Skeletal muscle tissue (tissue), 4 donors: ENCODE results near the gene PLD2. TPM values are rescaled to one million over a fixed set of nuclear protein-coding genes. Genes with fewer than 3 reads are reported as not detected.
A peak's percentile ranks its signal among the peaks of the same experiment; 100 is the strongest.

Experiments
- H3K27ac ChIP-seq: one replicate; pipeline ENCODE4 v1.7.0; 2013; ENCODE audit warnings: mild to moderate bottlenecking, low read depth, low read length, inconsistent platforms
- H3K27me3 ChIP-seq, 3 donors: one replicate each; pipeline ENCODE4 v1.7.0; 2013; ENCODE audit warnings: low read length in 3 of 3; ENCODE audit not compliant: control insufficient read depth in 3 of 3, insufficient read depth in 3 of 3
- H3K36me3 ChIP-seq, 3 donors: one replicate each; pipeline ENCODE4 v1.7.0; 2013; ENCODE audit warnings: low read length in 3 of 3; ENCODE audit not compliant: control insufficient read depth in 3 of 3, insufficient read depth in 3 of 3
- H3K4me1 ChIP-seq, 3 donors: one replicate each; pipeline ENCODE4 v1.7.0; 2013; ENCODE audit warnings: low read length in 3 of 3, mild to moderate bottlenecking in 3 of 3; ENCODE audit not compliant: control insufficient read depth in 3 of 3, insufficient read depth in 3 of 3
- H3K4me3 ChIP-seq, 3 donors: one replicate each; pipeline ENCODE4 v1.7.0; 2013; ENCODE audit warnings: low read length in 3 of 3
- H3K9ac ChIP-seq, 3 donors: one replicate each; pipeline ENCODE4 v1.7.0; 2013; ENCODE audit warnings: low read length in 3 of 3, mild to moderate bottlenecking in 3 of 3, moderate library complexity in 2 of 3, low read depth in 1 of 3
- H3K9me3 ChIP-seq, 3 donors: one replicate each; pipeline ENCODE4 v1.7.0; 2013; ENCODE audit warnings: low read length in 3 of 3; ENCODE audit not compliant: control insufficient read depth in 3 of 3
- total RNA-seq: library from RNA; depleted of rRNA; stranded (reverse); fragments of >200 nt; gene quantifications from one replicate; pipeline ENCODE4 v1.2.3, GENCODE V29; 2014
- donor health status: Osteomylitis.

The PLD2 gene
- 9.9 TPM for total RNA-seq

- no peaks in the 10 kb centered on the region for H3K9me3 ChIP-seq
- peak within 1 kb of the TSS; percentile 59 to 77 (median 71) for H3K9ac ChIP-seq
- H3K4me3 ChIP-seq: peak within 1 kb of the TSS; percentile 71 to 79 (median 76)
- no peaks in the 10 kb centered on the region for H3K27me3 ChIP-seq
- no peak within 1 kb of the TSS for H3K27ac ChIP-seq
- peaks cover 6 to 7% (median 7%) of the 10 kb centered on the region in 3 donors for H3K36me3 ChIP-seq
- H3K4me1 ChIP-seq: peaks cover 12 to 17% (median 13%) of the 10 kb centered on the region in 3 donors
These were observed at the start of gene PLD2 for GRCh38 chr17:4806777-4807604. Gene PLD2, plus strand, starts transcription at chr17:4807152. Its CDS starts 621 bp downstream, at chr17:4807773.

- Histone ChIP-seq H3K27me3 (peaks cover 0 to 9% (median 6%) of the 10 kb centered on the region in 3 donors), H3K9ac (no peak overlapping the region), H3K4me3 (no peak overlapping the region), H3K4me1 (no peaks in the 10 kb centered on the region), H3K36me3 (no peaks in the 10 kb centered on the region), H3K9me3 (no peaks in the 10 kb centered on the region), H3K27ac (no peak overlapping the region)
These were observed 47.1 kb upstream of the PLD2 start for GRCh38 chr17:4759776-4760236.

- no peaks in the 10 kb centered on the region for H3K9me3 ChIP-seq
- H3K27me3 ChIP-seq: no peaks in the 10 kb centered on the region
- no peaks in the 10 kb centered on the region for H3K36me3 ChIP-seq
- H3K27ac ChIP-seq: peak overlapping the region; percentile 60
- H3K4me3 ChIP-seq: no peak overlapping the region
- no peaks in the 10 kb centered on the region for H3K4me1 ChIP-seq
- no peak overlapping the region for H3K9ac ChIP-seq
These were observed 42.4 kb upstream of the PLD2 start for GRCh38 chr17:4764595-4764994.

- Histone ChIP-seq H3K4me1 (no peaks in the 10 kb centered on the region), H3K4me3 (no peak overlapping the region), H3K9ac (peak overlapping the region in 1 of 3 donors; percentile 47), H3K36me3 (no peaks in the 10 kb centered on the region), H3K9me3 (no peaks in the 10 kb centered on the region), H3K27ac (peak overlapping the region; percentile 50), H3K27me3 (peaks cover 0 to 3% (median 0%) of the 10 kb centered on the region in 3 donors)
These were observed 40.8 kb upstream of the PLD2 start for GRCh38 chr17:4766201-4766600.

- H3K27ac ChIP-seq: peak overlapping the region; percentile 50
- peak overlapping the region in 1 of 3 donors; percentile 47 for H3K9ac ChIP-seq
- peaks cover 4 to 6% (median 5%) of the 10 kb centered on the region in 3 donors for H3K27me3 ChIP-seq
- no peaks in the 10 kb centered on the region for H3K4me1 ChIP-seq
- H3K36me3 ChIP-seq: no peaks in the 10 kb centered on the region
- no peak overlapping the region for H3K4me3 ChIP-seq
- no peaks in the 10 kb centered on the region for H3K9me3 ChIP-seq
These were observed 40.2 kb upstream of the PLD2 start for GRCh38 chr17:4766723-4767122.

- no peaks in the 10 kb centered on the region for H3K36me3 ChIP-seq
- H3K9me3 ChIP-seq: no peaks in the 10 kb centered on the region
- no peak overlapping the region for H3K9ac ChIP-seq
- peaks cover 10 to 13% (median 12%) of the 10 kb centered on the region in 3 donors for H3K27me3 ChIP-seq
- H3K27ac ChIP-seq: no peak overlapping the region
- H3K4me1 ChIP-seq: no peaks in the 10 kb centered on the region
- H3K4me3 ChIP-seq: no peak overlapping the region
These were observed 38.7 kb upstream of the PLD2 start for GRCh38 chr17:4768298-4768697.

- peaks cover 14 to 21% (median 18%) of the 10 kb centered on the region in 3 donors for H3K27me3 ChIP-seq
- H3K27ac ChIP-seq: no peak overlapping the region
- H3K36me3 ChIP-seq: no peaks in the 10 kb centered on the region
- H3K4me1 ChIP-seq: no peaks in the 10 kb centered on the region
- H3K9ac ChIP-seq: no peak overlapping the region
- H3K4me3 ChIP-seq: no peak overlapping the region
- no peaks in the 10 kb centered on the region for H3K9me3 ChIP-seq
These were observed 37.3 kb upstream of the PLD2 start for GRCh38 chr17:4769628-4770027.

GRCh38 chr17:4771519-4772234 lies 35.3 kb upstream of the PLD2 start, which contains the start of gene TM4SF5:
Gene TM4SF5, plus strand, starts transcription at chr17:4771886. Its CDS starts 37 bp downstream, at chr17:4771923.
- H3K27me3 ChIP-seq: peaks cover 14 to 23% (median 18%) of the 10 kb centered on the region in 3 donors
- no peaks in the 10 kb centered on the region for H3K4me1 ChIP-seq
- H3K4me3 ChIP-seq: no peak within 1 kb of the TSS
- H3K27ac ChIP-seq: no peak within 1 kb of the TSS
- H3K9me3 ChIP-seq: no peaks in the 10 kb centered on the region
- no peaks in the 10 kb centered on the region for H3K36me3 ChIP-seq
- H3K9ac ChIP-seq: no peak within 1 kb of the TSS

- no peak overlapping the region for H3K9ac ChIP-seq
- H3K4me3 ChIP-seq: no peak overlapping the region
- H3K9me3 ChIP-seq: no peaks in the 10 kb centered on the region
- H3K27me3 ChIP-seq: peaks cover 14 to 23% (median 18%) of the 10 kb centered on the region in 3 donors
- H3K4me1 ChIP-seq: no peaks in the 10 kb centered on the region
- H3K27ac ChIP-seq: no peak overlapping the region
- no peaks in the 10 kb centered on the region for H3K36me3 ChIP-seq
These were observed 34.7 kb upstream of the PLD2 start for GRCh38 chr17:4772235-4772613.
